Measurements from ENCODE around the gene ANXA5.
"Not testable (repeated sequence)": the region's sequence is repeated elsewhere in the genome, so short reads cannot be mapped to it uniquely, and the experiment has no call there.

ANXA5 gene

DNA sequence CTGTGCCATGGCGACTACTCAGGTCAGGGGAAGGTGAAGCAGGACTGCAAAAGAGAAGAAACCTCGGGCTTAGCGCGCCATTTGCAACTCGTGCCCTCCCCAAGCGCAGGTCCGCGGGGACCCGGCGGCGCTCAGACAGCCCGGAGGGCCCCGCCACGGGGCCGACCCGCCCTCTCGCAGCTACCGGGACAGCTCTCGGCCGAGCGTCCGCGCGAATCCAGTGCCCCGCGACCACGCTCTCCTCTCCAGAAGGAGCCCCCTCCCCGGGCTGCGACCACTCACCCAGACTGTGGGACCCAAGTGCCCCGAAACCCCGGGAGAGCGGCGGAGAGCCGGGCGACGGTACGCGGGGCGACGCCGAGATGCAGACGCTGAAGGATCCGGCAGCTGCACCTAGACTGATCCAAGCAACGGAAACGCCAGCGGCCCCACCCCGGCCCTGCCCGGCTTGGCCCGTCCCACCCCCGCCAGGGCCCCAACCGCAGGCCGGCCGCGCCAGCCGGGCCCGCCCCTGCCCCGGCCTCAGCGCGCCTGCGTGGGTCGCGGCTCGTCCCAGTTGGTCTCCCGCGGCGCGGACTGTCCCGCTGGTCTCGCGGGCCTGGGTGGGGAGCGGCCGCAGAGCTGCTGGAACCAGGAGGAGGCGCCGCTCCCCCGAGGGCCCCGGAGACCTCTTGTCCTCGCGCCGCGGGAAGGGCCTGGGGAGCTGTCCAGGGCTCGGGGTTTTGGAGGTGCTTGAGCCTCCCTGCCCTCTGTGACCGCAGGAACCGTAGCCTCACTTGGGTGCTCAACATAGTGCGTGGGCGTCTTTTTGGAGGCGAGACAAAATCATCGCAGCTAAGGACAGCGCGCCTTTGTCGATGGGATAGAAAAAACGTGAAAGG, at the start of gene ANXA5:
Gene ANXA5 (minus strand): TSS at position 400 of the 881 bp plus-strand sequence. CDS start 391 bp downstream, at position 9.
- peak; percentile 89 for DNase-seq

DNA sequence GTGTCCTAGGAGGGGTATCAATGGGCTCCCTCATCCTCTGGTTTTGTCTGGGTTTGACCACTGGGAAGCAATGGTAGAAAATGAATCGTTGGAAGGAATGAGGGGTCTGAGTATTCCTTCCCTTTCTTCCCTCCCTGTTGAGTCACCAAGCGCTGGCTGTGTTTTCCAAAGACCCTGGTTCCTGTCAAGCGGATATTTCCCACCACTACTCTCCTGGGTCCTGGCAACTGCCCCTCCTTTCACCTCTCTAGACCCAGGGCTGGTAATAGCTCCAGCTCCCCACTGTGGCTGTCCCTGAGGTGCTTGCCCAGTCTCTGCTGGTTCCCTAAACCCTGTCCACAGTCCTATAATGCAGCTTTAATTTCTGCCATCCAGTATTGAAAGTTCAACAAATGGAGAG, 46.0 kb upstream of the ANXA5 start:
- DNase-seq: no peak

DNA sequence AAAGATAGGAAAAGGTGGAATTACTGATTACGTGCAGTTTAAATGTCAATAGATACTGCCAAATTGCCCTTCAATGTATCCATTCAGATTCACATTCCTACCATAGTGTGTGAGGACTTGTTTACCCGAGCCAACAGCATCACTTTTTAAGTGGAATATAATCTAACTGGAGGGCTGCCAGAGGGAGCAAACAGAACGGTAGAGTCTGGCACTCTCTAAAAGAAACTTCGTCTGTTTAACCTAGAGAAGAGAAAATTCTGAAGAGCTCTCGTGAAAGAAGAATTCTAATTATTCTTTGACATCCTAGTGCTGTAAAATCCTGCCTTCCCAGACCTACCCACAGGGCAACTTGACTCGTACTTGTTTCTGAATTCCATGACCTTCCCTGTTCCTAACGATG, 45.0 kb upstream of the ANXA5 start:
- DNase-seq: no peak

DNA sequence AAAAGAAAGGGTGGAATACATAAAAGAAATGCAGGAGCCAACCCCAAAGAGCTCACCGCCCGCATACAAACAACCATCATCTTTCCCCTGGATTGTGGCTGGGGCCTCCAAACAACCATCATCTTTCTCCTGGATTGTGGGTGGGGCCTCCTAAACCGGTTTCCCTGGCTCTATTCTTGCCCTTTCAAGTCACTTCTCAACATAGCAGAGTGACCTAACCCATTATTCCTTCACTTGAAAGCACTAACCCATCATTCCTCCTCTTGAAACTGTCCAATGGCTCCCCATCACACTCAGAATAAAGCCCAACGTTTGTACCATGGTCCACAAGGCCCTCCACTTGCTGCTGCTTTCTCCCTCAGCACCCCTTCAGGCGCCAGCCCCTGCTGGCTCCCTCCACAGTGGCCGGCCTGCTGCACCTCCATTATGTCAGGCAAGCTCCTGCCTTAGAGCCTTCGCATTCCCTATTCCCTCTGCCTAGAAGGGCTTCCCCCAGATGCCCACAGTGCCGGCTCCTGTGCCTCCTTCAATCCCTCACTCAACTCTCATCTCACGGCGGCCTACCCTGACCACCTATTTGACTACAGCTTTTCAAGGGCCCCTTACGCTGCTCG, 44.1 kb upstream of the ANXA5 start:
- DNase-seq: no peak

DNA sequence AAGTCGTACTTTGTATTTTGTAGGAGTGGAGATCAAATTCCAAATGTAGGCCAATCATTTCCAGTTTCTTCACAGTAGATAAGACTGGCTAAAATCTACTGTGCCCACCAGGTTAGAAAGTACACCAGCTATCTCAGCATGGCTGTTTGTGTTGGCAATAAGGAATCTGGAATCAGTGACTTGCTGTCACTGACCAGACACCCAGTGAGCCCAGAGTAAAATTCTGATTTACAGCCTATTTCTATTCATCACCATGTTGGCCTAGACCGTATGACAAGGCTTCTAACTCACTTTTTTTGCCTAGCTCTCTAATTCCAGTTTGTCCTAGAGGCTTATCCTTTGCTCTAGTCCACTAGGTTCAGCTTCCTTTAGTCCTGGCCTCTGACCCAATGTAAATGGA, 42.8 kb upstream of the ANXA5 start:
- no peak for DNase-seq

DNA sequence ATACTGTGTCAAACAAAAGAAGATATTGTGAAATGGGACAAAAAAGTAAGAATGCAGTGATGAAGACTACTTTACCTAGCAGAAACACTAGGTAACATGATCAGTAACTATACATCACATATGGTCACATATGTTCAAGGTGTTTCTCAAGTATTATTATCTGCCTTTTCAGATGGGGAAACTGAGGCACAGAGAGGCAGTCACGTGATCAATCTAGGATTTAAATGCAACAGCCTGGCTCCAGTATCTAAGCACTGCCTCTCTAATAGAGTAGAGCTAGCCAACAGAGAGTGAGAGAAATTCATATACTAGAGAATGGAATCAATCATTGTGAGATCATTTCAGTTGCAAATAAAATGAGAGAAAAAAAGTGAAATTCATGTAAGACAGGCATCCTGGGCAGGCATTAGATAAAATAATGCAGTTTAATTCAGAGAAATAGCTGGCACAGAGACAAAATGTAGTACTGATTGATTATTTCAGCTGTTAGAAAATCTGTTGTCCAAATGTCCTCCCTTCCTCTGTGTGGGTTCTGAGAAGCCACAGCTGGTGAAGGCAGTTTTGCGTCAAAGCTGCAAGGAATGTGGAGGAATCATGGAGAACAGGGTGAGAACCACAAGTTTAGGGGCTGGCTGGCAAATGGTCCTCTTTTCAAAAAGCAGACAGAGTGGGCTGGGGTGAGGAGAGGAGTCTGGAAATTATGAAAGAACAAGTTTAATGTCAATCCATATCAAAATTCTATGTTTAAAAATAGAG, 42.2 kb upstream of the ANXA5 start:
- no peak for DNase-seq

DNA sequence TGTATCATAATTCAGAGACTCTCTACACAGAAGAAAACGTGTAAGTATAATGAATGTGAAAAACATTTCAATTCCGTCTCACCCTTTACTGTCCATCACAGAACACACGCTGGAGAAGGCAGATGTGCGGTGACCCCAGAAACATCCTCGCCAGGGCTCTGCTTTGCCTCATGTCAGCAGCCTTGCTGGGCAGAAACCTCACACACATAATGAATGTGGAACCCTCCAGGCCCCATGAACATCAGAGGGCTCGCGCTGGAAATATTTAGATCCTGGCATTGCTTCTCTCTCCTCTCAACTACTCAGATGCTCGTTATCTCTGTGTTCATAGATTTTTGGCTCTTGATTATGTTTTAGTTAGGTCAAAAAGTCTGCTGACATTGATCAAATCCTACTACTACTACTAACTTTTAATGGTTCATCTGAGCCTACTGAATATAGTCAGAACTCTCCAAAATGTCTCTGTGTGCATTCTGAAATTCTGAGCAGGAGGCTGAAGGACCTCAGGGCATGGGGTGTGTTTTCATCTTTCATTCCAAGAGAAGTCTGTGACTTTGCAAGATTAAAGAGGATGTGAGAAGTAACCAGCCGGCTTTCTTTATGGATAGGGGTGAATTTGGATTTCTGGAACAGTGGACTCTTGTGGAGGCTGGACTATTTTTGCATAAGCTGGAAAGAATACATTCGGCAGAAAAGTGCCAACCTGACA, 41.2 kb upstream of the ANXA5 start:
- no peak for DNase-seq

DNA sequence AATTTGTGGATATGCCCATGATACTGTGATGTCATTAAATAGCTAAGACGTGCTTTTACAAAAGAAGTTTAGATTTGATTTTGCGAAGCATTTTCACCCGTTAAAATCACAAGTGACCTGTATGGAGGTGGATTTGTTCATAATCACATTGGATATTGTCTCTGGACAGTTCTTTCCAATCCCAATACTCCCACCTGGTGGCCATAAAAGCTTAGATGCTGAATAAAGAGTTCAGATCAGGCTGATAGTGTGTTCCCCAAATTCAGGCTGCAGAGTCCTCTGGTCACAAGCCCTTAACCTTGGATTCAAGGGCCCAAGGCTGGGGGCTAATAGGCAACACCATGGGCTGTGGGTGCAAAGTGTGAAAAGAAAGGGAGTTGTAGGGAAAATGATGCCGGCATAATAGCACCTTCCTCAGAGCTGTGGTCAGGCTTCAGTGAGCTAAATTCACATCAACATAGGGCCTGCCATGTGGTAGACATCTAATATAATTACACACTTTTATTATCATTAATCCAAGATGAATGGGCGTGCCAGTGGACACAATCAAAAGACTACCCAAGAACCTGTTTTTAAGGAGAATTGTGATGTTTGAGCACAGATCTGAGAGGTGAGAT, 40.1 kb upstream of the ANXA5 start:
- peak; percentile 74 for DNase-seq

DNA sequence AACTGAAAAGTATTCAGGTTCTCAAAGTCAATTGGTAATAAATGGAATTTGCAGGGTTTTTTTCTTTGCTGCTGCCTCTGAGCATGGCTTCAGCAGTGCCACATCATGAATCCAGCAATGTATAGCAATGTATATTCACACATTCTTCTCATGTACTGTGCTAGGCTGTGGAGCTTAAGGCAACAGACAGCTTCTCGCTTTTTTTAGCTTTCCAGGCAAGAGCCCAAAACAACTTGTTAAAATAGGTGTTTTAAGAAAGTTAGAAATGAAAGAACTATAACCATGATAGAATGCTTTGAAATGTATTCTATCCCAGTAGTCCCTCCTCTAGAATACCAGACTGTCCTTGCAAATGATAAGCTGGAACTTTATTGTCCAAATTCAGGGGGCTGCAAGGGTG, 37.8 kb upstream of the ANXA5 start:
- no peak for DNase-seq

DNA sequence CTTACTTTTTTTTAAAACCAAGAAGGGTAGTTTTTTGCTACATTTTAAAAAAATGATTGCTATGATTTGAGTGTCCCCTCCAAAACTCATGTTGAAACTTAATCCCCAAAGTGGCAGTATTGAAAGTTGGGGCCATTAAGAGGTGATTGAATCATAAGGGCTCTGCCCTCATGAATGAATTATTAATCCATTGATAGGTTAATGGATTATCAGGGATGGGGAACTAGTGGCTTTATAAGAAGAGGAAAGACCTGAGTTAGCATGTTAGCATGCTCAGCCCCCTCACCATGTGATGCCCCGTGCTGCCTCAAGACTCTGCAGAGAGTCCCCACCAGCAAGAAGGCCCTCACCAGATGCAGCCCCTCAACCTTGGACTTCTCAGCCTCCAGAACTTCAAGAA, 37.2 kb upstream of the ANXA5 start:
- no peak for DNase-seq

DNA sequence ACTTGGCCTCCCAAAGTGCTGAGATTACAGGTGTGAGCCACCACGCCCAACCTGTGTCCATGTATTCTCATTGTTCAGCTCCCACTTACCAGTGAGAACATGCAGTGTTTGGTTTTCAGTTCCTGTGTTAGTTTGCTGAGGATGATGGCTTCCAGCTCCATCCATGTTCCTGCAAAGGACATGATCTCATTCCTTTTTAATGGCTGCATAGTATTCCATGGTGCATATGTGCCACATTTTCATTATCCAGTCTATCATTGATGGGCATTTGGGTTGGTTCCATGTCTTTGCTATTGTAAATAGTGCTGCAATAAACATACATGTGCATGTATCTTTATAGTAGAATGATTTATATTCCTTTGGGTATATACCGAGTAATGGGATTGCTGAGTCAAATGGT, 33.0 kb upstream of the ANXA5 start:
- not testable (repeated sequence) for DNase-seq

DNA sequence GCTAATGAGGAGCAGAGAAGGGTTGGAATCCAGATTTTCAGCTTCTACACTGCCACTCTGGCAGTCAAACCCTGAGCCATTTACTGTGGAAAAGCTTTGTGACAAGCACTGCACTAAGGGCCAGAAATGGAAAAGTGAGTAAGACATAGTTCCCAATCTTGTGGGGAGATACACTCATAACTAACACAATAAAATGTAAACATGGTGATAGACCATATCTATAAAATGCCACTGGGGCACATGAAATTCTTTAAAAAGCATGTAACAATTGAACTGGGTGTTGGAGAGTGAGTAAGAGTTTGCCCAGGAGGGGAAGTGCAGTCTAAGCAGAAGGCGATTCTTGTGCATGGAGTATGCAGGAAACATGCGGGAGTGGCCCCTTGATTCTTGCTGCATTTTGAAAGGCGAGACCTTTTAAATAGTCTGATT, 32.0 kb upstream of the ANXA5 start:
- peak; percentile 54 for DNase-seq

DNA sequence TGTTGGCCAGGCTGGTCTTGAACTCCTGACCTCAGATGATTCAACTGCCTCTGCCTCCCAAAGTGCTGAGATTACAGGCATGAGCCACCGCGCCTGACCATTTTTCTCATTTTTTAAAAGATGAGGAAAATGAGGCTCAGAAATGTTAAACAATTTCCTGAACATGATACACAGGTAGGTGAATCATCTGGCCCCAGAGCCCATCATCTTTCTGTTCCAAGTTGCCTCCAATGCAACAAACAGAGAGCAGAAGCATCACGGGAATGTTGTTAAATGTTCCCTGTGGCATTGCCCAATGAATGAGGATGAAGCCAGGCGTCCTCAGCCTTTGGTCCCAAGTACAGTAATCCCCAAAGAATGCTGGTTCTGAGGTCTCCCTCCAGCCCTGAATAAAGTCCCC, 31.3 kb upstream of the ANXA5 start:
- peak; percentile 40 for DNase-seq

DNA sequence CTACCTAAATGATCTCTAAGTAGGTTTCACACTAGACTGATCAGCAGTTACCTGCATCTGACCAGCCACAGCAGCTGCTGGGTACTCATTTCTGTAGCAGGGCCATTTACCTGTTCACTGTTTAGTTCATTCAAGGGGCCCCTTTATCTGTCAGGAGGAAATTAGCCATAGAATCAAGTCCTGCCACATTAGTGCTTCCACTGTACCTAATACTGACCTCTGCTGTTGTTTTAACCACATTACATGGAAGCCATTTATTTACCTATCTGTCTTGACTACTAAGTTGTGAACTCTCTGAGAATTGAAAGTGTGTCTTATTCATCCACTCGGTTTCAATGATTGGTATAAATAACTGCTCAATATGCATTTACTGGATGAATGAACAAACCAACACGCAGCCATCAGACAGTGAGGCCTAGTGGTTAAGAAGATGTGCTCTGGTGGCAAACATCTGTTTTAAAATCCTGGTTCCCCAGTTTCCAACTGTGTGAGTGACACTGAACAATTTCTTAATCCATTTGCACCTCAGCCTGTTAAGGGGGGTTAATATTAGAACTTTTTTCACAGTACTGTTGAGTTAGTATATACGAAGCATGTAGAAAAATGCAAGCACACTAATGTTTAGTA, 30.0 kb upstream of the ANXA5 start:
- peak; percentile 5 for DNase-seq

DNA sequence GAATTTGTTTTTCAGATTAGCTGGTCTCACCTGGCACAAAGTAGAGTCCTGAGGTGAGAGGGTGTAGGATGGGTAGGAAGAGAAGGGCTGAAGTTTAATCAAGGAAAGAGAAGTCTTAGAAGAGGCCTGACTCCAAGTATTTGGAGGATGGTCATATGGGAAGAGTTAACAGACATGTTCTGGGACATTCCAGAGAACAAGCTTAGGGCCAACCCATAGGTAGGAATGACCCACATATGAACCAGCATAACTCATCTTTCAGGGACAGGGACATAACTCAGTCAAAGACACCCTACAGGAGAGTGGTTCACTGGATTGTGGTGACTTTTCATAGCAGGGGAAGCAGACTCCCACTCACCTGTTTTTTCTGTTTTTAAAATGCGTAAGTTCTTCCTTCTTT, 27.9 kb upstream of the ANXA5 start:
- no peak for DNase-seq

DNA sequence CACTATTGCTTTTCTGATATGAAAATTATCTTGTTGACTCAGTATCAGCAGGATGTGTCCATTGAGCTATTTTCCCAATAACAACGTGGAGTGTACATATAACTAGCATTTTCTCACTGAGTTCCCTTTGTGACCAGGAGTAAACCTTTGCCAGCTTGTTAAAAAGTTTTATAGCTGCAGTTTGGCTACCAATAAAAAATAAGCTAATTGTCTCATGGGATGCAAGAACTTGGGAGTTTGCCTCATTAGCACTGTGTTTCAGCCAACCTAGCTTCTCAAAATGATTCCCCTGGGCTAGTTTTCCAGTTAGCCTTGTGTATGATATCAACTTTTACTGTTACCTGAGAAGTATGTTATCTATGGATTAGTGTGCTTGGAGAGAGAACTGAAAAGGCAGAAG, 24.9 kb upstream of the ANXA5 start:
- DNase-seq: no peak

DNA sequence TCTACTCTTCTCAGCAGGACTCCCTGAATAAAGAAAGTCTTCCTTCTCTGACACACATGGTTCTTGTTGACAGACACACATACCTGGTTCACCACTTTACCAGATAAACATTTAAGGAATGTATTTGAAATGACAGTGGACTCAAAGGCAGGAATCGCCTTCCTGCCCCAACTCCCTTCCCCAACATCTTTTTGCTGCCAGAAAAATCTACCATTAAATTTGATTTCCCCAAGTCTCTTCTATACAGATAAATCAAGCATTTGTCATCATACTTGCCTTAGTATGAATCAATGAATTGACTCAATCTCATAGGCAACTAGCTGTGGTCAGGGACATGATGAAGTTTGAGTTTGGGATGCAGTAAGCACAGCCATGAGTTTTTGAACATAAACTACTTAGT, 23.3 kb upstream of the ANXA5 start:
- DNase-seq: no peak

DNA sequence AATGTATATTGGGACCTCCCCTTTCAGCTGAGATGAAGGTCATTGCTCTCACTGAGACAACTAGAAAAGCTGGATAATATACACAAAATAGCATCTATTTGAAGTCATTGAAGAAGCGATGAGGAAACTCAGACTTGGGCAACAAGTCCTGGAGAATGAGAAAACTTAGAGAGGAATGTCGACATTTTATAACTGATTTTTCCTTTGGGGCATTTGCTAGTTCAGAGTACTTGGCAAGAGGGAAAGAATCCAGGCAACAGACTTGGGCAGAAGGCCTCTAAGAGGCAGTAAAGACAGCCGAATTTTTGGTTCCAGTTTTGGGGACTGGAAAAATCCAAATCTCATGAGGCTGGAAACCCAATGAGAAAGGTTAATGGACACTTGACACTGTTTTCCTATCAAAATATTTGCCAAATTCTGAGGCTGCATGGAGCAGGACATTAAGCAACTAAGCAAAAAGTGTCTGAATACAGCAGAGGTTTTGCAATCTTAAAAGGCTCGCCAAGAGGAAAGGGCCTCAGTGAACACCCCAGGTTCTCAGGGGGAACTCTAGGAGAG, 21.0 kb upstream of the ANXA5 start:
- no peak for DNase-seq

DNA sequence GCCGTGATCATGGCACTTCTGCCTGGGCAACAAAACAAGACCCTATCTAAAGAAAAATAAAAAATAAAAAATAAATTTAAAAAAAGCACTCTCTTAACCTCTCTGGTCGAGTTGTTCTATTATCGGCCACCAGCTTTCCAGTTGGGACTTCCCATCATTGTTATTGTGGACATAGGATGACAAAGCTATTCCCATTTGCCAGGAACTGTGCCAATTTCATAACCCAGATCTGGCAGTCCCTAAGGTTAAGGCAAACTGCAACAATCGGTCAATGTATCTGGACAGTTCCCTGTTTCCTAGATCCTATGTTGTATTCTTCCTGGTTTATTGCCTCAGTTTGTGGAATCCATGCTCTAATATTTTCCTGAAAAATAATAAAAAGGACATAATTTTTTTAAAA, 17.8 kb upstream of the ANXA5 start:
- DNase-seq: no peak

DNA sequence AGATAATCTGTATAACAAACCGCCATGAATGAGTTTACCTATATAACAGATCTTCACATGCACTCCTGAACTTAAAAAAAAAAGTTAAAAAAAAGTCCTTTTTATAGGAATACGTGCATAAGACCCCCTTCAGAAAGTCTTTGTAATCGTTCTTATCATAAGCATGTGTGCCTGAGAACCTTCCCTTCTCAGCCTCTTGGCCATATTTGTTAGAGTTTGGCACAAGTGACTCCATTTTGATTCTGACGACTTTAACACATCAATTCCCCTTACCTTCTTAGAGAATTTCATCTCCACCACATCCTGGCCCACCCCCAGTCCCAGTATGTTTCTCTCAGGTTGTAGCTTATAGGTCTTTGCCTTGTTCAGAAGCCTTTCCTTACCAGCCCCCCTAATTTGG, 16.0 kb upstream of the ANXA5 start:
- no peak for DNase-seq

DNA sequence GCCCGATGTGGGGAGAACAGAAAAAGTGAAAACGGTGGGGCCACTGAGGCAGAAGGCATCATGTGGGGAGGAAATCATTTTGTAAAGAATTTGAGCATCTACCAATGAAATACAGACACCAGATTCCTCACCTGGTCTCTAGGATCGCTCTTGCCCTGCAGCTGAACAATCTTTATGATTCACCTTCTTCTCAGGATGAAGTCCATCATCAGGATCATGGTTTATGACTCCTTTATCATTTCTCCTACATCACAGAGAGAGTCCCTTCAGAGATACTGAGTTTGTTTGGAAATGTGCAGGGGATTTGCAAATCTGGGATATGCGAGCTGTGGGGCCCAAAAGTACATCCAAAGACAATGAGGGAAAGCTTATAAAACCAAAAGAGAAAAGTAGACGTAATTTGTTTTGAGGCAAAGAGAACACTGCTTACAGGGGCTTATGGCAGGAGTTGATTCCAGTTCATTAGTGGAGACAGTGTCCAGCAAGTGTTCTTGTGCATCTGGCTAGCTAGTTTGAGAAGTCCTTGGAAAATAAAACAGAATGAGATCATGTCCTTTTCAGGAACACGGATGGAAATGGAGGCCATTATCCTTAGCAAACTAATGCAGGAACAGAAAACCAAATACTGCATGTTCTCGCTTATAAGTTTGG, 15.3 kb upstream of the ANXA5 start:
- no peak for DNase-seq
